ENCODE data around the gene IL1RAP. TPM values are rescaled to one million over a fixed set of nuclear protein-coding genes. Genes with fewer than 3 reads are reported as not detected.

Gene IL1RAP
- total and polyA plus RNA-seq, 2 donors (not counting 3 experiments of a cell fraction or from before 2014, with no cell fraction given) = 4.3 to 9.2 TPM

- H3K4me2 ChIP-seq (ENCODE audit: insufficient read depth, low read length) = no peak overlapping the region
- ChIA-PET POLR2A (no interaction called here), CTCF (interaction anchor here (0.7 to 2.6 kb wide), 4 partner anchors 86 to 305 kb away, joined by 3 to 12 read pairs (median 4); no protein-coding TSS in a partner anchor)
- no peaks in the 10 kb centered on the region for H3K9me3 ChIP-seq (replicated peaks; ENCODE audit: control insufficient read depth, insufficient read depth, low read length)
- H2AFZ ChIP-seq (ENCODE audit: low read depth, low read length) = no peak overlapping the region
- H3K4me1 ChIP-seq (ENCODE audit: control insufficient read depth, extremely low read depth, insufficient read depth, low read length) = peaks cover 11% of the 10 kb centered on the region
- dilution Hi-C loops (cut with MboI; ENCODE audit: extremely low pct_ligation_motif_present, low sequenced_read_pairs) = no loop called here
- no peaks in the 10 kb centered on the region for H3K9me1 ChIP-seq (replicated peaks; ENCODE audit: control insufficient read depth, extremely low read depth, insufficient read depth, low read length)
- no TSS peak for BruUV-seq (replicated peaks)
- TF ChIP-seq, protein P1, sequence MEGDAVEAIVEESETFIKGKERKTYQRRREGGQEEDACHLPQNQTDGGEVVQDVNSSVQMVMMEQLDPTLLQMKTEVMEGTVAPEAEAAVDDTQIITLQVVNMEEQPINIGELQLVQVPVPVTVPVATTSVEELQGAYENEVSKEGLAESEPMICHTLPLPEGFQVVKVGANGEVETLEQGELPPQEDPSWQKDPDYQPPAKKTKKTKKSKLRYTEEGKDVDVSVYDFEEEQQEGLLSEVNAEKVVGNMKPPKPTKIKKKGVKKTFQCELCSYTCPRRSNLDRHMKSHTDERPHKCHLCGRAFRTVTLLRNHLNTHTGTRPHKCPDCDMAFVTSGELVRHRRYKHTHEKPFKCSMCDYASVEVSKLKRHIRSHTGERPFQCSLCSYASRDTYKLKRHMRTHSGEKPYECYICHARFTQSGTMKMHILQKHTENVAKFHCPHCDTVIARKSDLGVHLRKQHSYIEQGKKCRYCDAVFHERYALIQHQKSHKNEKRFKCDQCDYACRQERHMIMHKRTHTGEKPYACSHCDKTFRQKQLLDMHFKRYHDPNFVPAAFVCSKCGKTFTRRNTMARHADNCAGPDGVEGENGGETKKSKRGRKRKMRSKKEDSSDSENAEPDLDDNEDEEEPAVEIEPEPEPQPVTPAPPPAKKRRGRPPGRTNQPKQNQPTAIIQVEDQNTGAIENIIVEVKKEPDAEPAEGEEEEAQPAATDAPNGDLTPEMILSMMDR (IDR thresholded peaks at IDR 0.05; ENCODE audit: extremely low read depth in 1 of 2, insufficient read depth in 1 of 2, low read depth in 1 of 2, low read length in 2 of 2) = no peak
- TF ChIP-seq FOS (IDR thresholded peaks at IDR 0.05; ENCODE audit: borderline replicate concordance, insufficient read depth, low read length) (no peak), JUN (IDR thresholded peaks at IDR 0.05; ENCODE audit: borderline replicate concordance, insufficient read depth, insufficient read length, low read depth) (no peak), MYC (IDR thresholded peaks at IDR 0.05; ENCODE audit: low read depth, low read length) (no peak), POLR2A (IDR thresholded peaks at IDR 0.05; ENCODE audit: low read depth, low read length) (no peak), GATA2 (IDR thresholded peaks at IDR 0.05; ENCODE audit: insufficient read depth, insufficient read length, low read depth, low read length) (no peak), POLR2AphosphoS5 (IDR thresholded peaks at IDR 0.05; ENCODE audit: insufficient read depth, low read depth, low read length) (no peak), EZH2 (IDR thresholded peaks at IDR 0.05; ENCODE audit: borderline replicate concordance, low read depth, low read length, severe bottlenecking) (no peak)
- TF ChIP-seq, protein P2, sequence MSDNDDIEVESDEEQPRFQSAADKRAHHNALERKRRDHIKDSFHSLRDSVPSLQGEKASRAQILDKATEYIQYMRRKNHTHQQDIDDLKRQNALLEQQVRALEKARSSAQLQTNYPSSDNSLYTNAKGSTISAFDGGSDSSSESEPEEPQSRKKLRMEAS (IDR thresholded peaks at IDR 0.05; ENCODE audit: insufficient read depth, insufficient read length) = no peak
- no peaks in the 10 kb centered on the region for H3K79me2 ChIP-seq (ENCODE audit: control insufficient read depth, insufficient read depth, low read length)
- H3K27ac ChIP-seq (ENCODE audit: insufficient read depth, low read depth, low read length) = no peak overlapping the region
- FAIRE-seq = no peak
- no peaks in the 10 kb centered on the region for H3K36me3 ChIP-seq (ENCODE audit: control insufficient read depth in 2 of 2, extremely low read depth in 1 of 2, insufficient read depth in 2 of 2, low read length in 2 of 2)
- DNase-seq (ENCODE audit: low read depth, low spot score) = no peak
- no peak overlapping the region for H3K9ac ChIP-seq (replicated peaks; ENCODE audit: extremely low read depth, insufficient read depth, low read length)
- intact Hi-C loops (cut with micrococcal nuclease) = loop anchor here (1.0 to 2.0 kb wide), 2 partner anchors 18 to 34 kb away; partner anchors contain the start of gene IL1RAP
- no peak overlapping the region for H3K4me3 ChIP-seq (replicated peaks in 1 of 3; ENCODE audit: insufficient read depth in 1 of 3, low read depth in 1 of 3, low read length in 3 of 3)
- no peaks in the 10 kb centered on the region for H4K20me1 ChIP-seq (replicated peaks; ENCODE audit: control insufficient read depth, extremely low read depth, insufficient read depth, low read length)
- no peaks in the 10 kb centered on the region for H3K27me3 ChIP-seq (ENCODE audit: control insufficient read depth in 2 of 2, insufficient read depth in 2 of 2, low read length in 2 of 2)
These were observed 18.9 kb downstream of the IL1RAP start for GRCh38 chr3:190532731-190533203.

Data from endothelial cell of umbilical vein (primary cell).